Measurements from ENCODE around the gene FAM13A. TPM values are rescaled to one million over a fixed set of nuclear protein-coding genes. Genes with fewer than 3 reads are reported as not detected.

The FAM13A gene
- total RNA-seq, 4 donors from 2014 or later = 17.7 to 80.3 (median 46.2) TPM

DNA sequence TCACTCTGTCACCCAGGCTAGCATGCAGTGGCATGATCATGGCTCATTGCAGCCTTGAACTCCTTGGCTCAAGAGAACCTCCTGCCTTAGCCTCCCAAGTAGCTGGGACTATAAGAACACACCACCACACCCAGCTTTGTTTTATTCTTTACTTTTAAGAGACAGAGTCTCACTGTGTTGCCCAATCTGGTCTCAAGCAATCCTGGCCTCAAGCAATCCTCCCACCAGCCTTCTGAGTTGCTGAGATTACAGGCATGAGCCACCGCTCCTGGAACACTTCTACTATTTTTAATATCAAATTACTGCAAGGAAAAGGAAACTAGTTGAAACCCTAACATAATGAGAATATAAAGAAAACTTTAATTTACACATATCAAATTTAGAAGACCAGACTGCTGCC lies 85.4 kb downstream of the FAM13A start:
- no peak overlapping the region for H3K4me3 ChIP-seq
- no peaks in the 10 kb centered on the region for H3K27me3 ChIP-seq
- no peaks in the 10 kb centered on the region for H3K9me3 ChIP-seq
- H3K4me1 ChIP-seq = no peaks in the 10 kb centered on the region
- H3K36me3 ChIP-seq = no peaks in the 10 kb centered on the region
- intact Hi-C loops (cut with DNase I; ENCODE audit: low total_unique reads) = no loop called here
- H3K27ac ChIP-seq = no peak overlapping the region
- DNase-seq = no peak
- TF ChIP-seq CTCF (IDR thresholded peaks at IDR 0.05) (no peak), POLR2A (IDR thresholded peaks at IDR 0.05) (no peak)

DNA sequence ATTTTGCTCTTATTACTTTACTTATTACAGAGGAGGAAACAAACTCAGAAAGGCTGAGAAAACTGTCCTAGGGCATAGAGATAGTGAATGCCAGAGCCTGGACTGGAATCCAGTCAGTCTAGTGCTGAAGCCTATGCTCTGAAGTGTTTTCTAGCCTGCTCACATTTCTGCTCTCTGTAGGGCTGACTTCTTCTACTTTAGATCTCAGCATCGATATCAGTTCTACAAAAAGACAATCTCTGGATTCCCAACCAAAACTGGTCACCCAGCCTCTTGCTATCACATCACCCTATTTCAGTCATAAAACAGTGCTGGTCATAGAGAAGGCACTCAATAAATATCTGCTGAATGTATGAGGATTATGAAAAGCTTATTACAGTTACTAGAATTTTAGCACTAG lies 87.2 kb downstream of the FAM13A start:
- Histone ChIP-seq H3K27me3 (no peaks in the 10 kb centered on the region), H3K36me3 (no peaks in the 10 kb centered on the region), H3K4me3 (no peak overlapping the region), H3K9me3 (no peaks in the 10 kb centered on the region), H3K27ac (no peak overlapping the region), H3K4me1 (no peaks in the 10 kb centered on the region)
- TF ChIP-seq POLR2A (IDR thresholded peaks at IDR 0.05) = no peak
- no peak for TF ChIP-seq CTCF (IDR thresholded peaks at IDR 0.05)
- DNase-seq = no peak
- intact Hi-C loops (cut with DNase I; ENCODE audit: low total_unique reads) = no loop called here

- DNase-seq = no peak
- no peaks in the 10 kb centered on the region for H3K4me1 ChIP-seq
- no peaks in the 10 kb centered on the region for H3K9me3 ChIP-seq
- no peak overlapping the region for H3K4me3 ChIP-seq
- H3K27ac ChIP-seq = no peak overlapping the region
- intact Hi-C loops (cut with DNase I; ENCODE audit: low total_unique reads) = no loop called here
- no peaks in the 10 kb centered on the region for H3K36me3 ChIP-seq
- H3K27me3 ChIP-seq = no peaks in the 10 kb centered on the region
- TF ChIP-seq CTCF (IDR thresholded peaks at IDR 0.05) (no peak), POLR2A (IDR thresholded peaks at IDR 0.05) (no peak)
Measured at GRCh38 chr4:88969271-88969670, 87.7 kb downstream of the FAM13A start.

GRCh38 chr4:88967883-88968331 lies 89.1 kb downstream of the FAM13A start:
- H3K9me3 ChIP-seq = no peaks in the 10 kb centered on the region
- no peaks in the 10 kb centered on the region for H3K27me3 ChIP-seq
- no peaks in the 10 kb centered on the region for H3K4me1 ChIP-seq
- intact Hi-C loops (cut with DNase I; ENCODE audit: low total_unique reads) = no loop called here
- H3K27ac ChIP-seq = no peak overlapping the region
- no peak overlapping the region for H3K4me3 ChIP-seq
- DNase-seq = no peak
- no peaks in the 10 kb centered on the region for H3K36me3 ChIP-seq
- TF ChIP-seq POLR2A (IDR thresholded peaks at IDR 0.05) = no peak
- TF ChIP-seq CTCF (IDR thresholded peaks at IDR 0.05) = no peak

DNA sequence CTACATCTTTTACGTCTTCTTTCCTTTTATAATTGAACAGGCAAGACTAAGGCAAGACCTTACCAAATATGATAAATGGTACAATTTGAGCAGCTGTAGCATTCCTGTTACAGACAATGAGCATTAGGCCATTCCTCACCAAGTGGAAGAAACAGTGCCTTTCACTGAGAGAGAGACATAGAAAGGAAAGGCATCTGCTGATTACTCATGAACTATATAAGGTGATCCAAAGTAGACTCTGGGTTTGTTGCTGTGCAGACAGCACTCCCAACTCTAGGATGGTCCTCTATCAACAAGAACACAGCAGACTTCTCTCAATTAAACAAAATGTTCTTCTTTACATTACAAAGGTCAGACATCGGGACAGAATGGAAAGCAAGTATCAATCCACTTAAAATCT lies 91.9 kb downstream of the FAM13A start:
- H3K4me3 ChIP-seq = no peak overlapping the region
- no peak overlapping the region for H3K27ac ChIP-seq
- no peaks in the 10 kb centered on the region for H3K27me3 ChIP-seq
- no peaks in the 10 kb centered on the region for H3K36me3 ChIP-seq
- H3K9me3 ChIP-seq = no peaks in the 10 kb centered on the region
- H3K4me1 ChIP-seq = no peaks in the 10 kb centered on the region
- TF ChIP-seq POLR2A (IDR thresholded peaks at IDR 0.05) (no peak), CTCF (IDR thresholded peaks at IDR 0.05) (no peak)
- no peak for DNase-seq
- intact Hi-C loops (cut with DNase I; ENCODE audit: low total_unique reads) = no loop called here

Data from uterus (tissue), 4 donors.